UCSD-AML1 (cell line): ENCODE data around the gene DAAM2.

Source experiments
- DNase-seq: peaks from one replicate; lab custom pipeline; 2025; ENCODE audit not compliant: unreplicated experiment; lab: John Stamatoyannopoulos, UW

DAAM2 gene

DNA sequence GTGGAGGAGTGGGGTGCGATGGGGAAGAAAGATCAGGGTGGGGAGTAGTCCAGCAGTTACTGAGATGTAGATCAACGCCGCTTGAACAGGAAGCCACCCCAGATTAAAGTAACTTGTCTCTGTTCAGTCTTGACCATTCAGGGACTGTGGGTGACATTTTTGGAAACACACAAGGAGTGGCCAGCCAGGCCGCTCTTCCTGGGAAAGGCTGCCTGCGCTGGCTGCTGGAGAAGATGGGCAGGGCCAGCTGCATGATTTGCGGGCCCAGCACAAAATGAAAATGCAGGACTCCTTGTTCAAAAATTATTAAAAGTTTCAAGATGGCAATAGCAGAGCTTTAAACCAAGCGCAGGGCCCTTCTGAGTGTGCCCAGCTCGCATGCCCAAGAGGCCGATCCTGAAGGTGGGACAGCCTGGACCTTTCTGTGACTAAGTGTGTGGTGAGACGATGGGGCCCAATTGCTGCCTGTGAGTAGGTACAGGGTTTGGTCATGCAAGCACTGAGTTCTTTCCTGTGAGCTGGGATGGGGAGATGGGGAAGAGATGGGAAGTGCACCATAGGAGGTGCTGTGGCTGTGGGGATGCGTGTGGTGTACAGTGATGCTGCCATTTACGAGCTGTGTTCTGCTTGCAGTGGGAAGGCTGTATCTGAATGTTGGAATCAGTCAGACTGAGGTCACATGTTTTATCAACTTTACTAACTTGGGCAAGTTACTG, 51.3 kb downstream of the DAAM2 start:
- no peak for DNase-seq

DNA sequence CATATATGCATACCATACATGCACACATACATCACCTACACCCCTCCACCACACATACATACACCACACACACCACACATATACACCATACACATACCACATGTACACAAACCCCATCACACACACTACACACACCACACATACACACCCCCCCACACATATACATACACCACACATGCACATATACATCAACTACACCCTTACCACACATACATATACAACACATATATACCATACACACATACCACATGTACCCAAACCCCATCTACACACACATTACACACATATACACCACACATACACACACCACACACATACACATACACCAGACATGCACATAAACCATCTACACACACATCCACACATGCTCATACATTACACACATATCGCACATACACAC, 52.7 kb downstream of the DAAM2 start:
- no peak for DNase-seq

DNA sequence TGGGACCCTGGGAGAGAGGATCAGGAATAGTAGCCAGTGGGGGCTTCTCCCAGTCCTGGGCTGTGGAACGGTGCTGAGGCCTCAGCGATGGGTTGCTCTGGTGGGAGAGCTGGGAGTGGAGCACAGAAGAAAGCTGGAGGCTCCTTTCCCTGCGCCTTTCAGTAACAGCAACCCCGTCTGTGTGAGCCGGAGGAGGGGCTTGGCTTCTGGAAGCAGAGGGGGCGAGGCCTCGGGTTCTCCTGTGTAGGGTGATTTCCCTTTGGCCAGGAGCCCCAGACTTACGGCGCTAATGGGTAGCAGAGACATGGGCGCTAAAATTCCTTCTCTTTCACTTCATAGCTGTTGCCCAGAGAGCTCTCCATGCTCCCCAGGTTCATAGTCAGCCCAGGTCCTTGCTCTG, 55.0 kb downstream of the DAAM2 start:
- DNase-seq = no peak

DNA sequence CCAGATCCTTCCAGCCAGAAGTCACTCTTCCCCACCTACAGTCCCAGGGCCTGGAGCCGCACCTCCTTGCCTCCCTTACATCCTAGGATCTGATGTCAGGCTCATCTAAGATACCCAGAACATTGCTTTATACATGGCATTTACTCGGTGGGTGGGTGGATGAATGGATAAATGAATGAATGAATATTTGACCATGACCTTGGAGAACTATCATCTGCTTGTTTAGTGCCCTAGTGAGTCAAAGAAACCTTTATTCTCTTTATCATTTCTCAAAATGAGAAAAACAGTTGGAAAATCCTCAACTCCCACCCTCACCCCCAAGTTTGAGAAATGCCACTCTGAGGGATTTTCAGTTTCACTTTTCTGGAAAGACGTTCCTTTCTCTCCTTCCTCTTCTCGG, 56.0 kb downstream of the DAAM2 start:
- DNase-seq = no peak

DNA sequence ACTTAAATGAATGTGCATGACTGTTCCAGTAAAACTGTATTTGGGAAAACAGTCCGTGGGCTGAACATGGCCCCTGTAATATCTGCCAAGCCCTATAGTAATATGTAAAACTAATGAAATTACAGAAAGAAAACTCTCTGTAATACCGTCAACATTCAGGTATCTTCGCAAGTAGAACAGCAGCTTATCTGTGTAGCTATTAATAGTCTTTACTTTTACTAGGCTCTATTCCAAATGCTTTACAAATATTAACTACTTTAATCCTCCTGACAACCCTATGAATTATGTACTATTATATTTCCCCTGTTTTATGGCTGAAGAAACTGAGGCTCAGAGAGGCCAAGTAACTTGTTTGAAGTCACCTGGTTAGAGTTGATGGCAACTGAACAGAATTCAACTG, 57.1 kb downstream of the DAAM2 start:
- DNase-seq = no peak

GRCh38 chr6:39849764-39850163, 57.6 kb downstream of the DAAM2 start:
- no peak for DNase-seq

DNA sequence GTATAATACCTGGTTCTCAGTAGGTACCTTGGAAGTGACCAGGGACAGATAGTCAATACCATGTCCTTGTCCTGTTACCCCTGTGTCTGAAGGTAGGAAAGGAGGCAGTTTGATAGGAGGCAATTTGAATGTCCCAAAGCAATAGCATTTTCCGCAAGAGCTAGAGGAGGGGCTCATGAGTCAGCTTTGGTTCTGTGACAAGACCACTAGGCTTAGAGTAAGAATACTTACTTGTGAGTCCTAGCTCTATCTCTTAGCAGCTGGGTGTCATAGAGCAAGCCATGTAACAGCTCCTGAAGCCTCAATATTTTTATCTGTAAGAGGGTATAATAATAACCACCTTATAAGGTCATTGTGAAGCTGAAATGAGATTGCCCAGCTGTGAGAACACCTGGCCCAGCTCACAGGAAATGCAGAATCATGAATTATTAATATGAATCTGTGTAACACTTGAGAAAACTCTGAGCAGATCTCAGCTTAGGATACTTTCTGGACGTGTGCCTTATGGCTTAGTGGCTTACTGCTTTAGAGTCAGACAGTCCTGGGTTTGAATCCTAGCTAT, 58.6 kb downstream of the DAAM2 start:
- no peak for DNase-seq

DNA sequence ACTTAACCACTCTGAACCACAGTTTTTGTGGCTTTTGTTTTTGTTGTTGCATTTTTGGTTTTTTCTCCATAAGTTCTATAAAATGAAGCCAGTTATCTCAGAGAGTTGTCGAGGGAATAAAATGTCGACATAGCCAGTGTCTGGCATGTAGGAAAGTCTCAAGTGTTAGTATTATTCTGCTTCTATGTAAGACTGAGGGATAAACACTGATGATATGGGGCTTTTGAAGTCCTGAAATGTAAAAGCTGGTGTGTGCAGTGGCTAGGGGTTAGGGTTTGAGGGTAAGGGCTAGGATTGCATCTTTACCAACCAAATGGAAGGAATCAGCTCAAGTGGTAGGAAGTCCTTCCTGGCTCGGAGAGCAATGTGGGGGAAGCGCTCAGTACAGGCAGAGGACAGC, 59.2 kb downstream of the DAAM2 start:
- no peak for DNase-seq

GRCh38 chr6:39852324-39852723, 60.1 kb downstream of the DAAM2 start:
- no peak for DNase-seq

- DNase-seq = no peak
Measured at GRCh38 chr6:39853604-39854003, 61.4 kb downstream of the DAAM2 start.

GRCh38 chr6:39855356-39855995, 63.3 kb downstream of the DAAM2 start:
- DNase-seq = no peak

GRCh38 chr6:39859025-39859424, 66.8 kb downstream of the DAAM2 start:
- no peak for DNase-seq

- no peak for DNase-seq
Measured at GRCh38 chr6:39861663-39862062, 69.5 kb downstream of the DAAM2 start.

GRCh38 chr6:39865011-39865888, 73.1 kb downstream of the DAAM2 start:
- peak; percentile 30 for DNase-seq

DNA sequence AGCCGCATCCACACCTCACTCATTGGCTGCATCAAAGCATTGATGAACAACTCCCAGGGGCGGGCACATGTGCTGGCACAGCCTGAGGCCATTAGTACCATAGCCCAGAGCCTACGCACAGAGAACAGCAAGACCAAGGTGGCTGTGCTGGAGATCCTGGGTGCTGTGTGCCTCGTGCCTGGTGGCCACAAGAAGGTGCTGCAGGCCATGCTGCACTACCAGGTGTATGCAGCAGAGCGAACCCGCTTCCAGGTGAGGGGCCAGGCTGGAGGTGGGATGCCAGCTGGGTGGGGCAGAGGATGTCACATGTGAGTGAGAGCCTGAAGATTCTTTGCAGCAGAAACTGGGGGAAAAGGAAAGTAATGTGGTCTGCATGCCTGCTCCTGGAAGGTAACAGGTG, 75.4 kb downstream of the DAAM2 start:
- DNase-seq = no peak

DNA sequence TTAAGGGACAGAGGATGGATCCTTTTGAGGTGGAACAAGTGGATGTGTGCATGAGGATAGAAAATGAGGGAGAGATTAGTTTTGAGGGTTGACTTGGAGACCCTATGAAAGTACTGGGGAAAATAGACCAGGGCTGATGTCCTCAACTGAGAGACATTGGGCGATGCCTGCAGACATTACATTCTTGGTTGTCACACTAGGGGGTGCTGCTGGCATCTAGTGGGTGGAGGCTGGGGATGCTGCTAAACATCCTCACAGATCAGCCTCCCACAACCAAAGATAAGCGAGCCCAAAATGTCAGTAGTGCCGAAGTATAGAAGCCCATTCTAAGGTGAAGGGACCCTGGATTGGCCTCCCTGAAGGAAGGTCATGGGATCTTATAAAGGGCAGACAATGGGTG, 78.8 kb downstream of the DAAM2 start:
- no peak for DNase-seq

- no peak for DNase-seq
Measured at GRCh38 chr6:39873439-39873838, 81.3 kb downstream of the DAAM2 start.

DNA sequence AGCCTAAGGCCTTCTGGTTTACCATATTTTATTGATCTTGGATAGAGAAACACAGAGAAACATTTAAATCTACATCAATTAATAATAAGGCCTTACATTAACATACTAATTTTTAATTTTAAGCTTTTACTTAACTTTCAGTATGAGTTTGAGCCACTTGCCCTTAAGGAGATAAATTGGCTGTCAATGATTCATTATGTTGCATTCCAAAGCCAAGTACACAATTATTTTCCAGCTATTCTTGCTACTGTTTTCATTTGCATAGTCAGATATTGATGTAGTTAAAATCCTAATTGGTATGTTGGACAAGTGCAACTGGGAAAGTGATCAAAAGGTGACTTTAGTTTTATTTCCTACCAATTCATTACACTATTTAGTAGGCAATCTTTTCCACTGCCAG, 83.9 kb downstream of the DAAM2 start:
- DNase-seq = no peak

GRCh38 chr6:39876826-39877225, 84.7 kb downstream of the DAAM2 start:
- no peak for DNase-seq

DNA sequence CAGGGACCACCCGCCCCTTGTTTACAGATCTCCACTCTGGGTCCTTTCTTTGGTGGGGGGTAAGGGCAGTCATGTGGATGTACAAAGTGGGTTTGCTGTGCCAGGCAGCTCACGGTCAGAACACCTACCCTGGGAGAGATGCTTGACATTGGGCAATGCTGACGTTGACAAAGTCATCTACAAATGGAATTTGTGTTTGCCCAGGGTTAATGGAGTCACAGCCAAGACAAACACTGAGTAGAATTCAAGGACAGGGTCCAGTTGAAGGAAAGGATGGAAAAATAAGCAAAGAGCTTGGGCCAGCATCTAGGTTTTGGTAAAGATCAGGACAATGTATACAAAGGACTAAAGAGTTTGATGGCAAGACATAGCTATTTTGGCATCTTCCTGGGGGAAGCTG, 87.4 kb downstream of the DAAM2 start:
- no peak for DNase-seq

GRCh38 chr6:39880594-39880993, 88.4 kb downstream of the DAAM2 start:
- no peak for DNase-seq
